ENCODE data around the gene FAR1.
A peak's percentile ranks its signal among the peaks of the same experiment; 100 is the strongest.
"Not testable (repeated sequence)": the region's sequence is repeated elsewhere in the genome, so short reads cannot be mapped to it uniquely, and the experiment has no call there.

The FAR1 gene

DNA sequence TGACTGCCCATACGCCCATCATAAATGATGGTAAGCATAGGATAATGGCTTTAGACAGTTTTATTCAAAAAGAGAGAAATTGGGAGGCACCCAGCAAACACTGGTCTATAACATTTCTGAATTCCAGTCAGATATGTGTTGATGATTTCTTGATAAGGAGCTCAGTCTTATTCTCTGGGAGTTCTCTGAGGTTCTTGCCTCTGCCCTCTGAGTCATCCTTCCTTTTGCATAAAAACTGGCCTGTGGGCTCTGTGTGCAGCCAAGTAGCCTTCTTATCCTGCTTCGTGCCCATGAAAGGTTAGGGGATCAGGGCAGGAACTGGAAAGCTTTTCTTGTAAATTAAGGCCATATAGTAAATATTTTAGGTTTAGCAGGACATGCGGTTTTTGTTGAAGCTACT is 48.9 kb downstream of the FAR1 start:
- no peak for DNase-seq (ENCODE audit: low spot score)

DNA sequence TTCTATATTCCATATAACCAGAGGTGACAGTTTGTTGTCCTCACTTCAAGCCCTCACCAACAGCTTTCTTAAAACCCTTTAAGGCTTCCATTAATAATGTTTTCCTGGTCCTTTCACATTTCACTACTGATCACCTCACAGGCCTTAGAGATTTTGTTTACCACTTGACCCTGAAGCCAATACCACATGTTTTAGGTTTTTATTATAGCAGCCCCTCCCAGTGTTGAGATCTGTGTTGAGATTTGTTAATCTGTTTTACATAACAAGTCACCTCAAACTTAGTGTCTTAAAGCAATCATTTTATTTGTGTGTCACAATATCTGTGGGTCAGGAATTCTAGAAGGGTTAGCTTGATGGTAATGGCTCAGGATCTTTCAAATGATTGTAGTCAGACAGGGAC is 49.9 kb downstream of the FAR1 start:
- no peak for DNase-seq (ENCODE audit: low spot score)

DNA sequence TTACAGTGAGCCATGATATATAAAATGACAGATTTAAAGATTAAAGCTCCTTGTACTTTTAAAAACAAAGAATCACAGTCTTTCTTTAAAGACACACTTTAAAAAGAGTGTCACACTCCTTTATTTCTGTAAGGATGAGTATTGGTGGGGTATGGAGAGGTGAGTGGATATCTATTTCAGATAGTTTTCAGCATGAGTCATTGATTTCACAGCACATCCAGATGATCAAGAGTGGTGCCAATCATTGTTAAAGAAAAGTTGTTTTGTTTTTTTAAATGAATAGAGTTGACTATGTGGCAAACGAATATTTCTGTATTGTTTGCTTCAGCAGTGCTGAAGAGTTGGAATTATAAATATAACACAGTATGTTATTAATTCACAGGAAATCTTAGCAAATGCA is 52.5 kb downstream of the FAR1 start:
- no peak for DNase-seq (ENCODE audit: low spot score)

DNA sequence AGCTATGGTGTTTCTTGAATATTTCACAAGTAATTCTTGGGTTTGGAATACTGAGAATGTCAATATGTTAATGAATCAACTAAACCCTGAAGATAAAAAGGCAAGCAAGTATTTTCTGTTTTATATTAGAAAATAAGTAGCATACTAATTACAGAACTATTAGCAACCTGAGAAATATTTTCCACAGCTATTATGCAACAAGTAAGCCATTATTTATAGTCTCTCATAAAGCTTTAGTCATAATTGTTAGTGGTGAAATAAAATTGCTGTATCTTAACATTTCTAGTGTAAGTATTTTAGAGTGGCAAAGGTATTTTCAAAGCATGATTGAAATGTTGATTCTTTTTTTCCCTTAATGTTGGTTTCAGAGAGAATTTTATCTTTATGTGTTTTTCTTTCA is 53.3 kb downstream of the FAR1 start:
- DNase-seq (ENCODE audit: low spot score), result no peak

DNA sequence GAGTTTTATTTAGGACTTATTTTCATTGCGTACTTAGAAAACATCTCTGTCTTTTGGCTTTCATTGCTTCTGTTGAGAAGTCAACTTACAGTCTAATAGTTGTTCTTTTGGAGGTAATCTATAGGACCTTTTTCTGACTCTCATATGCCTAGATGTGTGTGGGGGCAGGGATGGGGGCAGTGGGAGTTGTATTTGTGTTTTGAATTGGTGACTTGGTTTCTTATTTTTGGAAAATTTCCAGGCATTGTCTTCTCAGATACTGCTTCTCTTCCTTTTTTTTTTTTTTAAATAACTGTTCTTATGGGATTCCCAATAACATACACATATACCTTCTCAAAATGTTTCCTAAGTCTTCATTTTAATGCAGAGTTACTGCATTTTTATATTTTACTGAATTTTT is 58.0 kb downstream of the FAR1 start:
- DNase-seq (ENCODE audit: low spot score), result no peak

DNA sequence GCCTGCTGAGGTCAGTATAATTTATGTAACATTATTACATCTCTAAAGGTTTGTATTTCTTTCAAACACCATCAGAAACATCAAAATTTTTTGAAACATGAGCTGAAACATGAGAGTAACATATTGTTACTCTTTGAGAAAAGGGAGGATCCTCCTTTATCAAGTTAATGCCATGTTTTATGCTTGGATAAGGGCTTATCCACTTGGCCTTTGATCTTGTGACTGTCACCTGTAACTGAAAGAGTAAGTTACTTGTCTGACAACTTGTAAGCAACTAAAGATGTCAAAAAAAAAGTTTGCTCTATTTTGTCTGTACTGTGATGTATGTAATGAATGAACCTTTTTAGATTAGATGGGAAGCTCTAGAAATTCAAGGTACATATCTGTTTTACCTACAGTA is 59.6 kb downstream of the FAR1 start:
- DNase-seq (ENCODE audit: low spot score), result no peak

- DNase-seq (ENCODE audit: low spot score), result no peak
Measured at GRCh38 chr11:13734530-13734929, 66.1 kb downstream of the FAR1 start.

- no peak for DNase-seq (ENCODE audit: low spot score)
Measured at GRCh38 chr11:13745165-13745564, 76.7 kb downstream of the FAR1 start.

DNA sequence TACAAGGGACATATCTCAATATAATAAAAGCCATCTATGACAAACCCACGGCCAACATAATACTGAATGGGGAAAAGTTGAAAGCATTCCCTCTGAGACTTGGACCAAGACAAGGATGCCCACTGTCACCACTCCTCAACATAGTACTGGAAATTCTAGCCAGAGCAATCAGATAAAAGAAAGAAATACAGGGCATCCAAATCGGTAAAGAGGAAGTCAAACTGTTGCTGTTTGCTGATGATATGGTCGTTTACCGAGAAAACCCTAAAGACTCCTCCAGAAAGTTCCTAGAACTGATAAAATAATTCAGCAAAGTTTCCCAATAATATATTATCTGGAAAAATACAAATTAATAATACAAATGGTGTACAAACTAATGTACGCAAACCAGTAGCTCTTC is 84.8 kb downstream of the FAR1 start:
- DNase-seq (ENCODE audit: low spot score), result not testable (repeated sequence)

- no peak for DNase-seq (ENCODE audit: low spot score)
Measured at GRCh38 chr11:13759050-13759449, 90.6 kb downstream of the FAR1 start.

DNA sequence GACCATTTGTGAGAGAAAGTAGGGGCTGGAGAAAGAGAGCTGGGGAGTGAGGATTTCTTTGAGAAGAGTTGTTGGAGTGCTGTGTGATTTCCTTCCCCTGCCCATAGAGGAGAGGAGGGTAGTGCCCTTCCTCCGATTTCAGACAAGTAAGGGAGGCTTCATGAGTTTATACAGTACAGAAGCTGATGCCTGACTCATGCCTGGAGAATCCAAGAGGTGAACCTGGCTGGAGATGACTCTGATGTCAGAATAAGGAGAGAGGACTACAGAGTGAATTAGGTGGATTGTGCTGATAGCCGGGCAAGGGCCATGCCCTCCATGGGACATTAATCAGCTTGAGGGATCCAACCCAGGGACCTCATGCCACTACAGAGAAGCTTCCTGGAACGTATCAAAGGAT is 91.6 kb downstream of the FAR1 start:
- DNase-seq (ENCODE audit: low spot score), result peak; percentile 29

DNA sequence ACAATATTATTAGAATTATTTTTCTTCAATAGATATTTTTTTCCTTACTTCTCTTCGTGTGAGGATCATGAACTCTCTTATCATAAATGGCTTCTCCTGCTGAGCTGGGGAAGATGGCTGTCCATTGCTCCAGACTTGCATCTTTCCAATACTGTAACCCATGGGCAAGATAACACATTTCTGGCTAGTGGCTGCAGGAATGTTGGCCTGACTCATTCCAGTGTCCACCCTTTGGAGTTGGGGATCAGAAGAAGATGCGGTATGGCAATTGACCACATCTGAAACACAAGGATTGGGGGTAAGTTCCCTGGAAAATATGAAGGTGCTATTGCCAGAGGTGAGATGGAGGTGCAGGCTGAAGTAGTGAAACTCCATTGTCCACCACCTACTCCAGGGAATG is 92.8 kb downstream of the FAR1 start:
- DNase-seq (ENCODE audit: low spot score), result peak; percentile 63

- DNase-seq (ENCODE audit: low spot score), result peak; percentile 16
Measured at GRCh38 chr11:13761716-13762115, 93.2 kb downstream of the FAR1 start.

DNA sequence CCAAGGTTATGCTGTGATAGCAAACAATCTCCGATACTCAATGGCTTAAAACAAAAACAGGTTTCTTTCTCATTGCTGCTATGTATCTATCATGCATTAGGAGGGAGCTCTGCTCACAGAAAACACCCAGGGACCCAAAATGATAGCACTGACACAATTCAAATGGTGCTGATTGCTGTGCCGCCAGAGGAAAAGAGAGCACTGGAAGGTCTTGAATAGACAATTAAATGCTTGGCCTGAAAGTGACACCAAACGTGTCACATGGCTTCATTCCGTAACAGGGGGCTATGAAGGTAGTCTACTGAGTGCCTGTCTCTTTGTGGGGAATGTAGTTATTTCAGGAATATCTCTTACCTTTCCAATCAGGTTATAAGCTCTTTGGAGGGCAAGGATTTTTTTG is 94.2 kb downstream of the FAR1 start:
- no peak for DNase-seq (ENCODE audit: low spot score)

DNA sequence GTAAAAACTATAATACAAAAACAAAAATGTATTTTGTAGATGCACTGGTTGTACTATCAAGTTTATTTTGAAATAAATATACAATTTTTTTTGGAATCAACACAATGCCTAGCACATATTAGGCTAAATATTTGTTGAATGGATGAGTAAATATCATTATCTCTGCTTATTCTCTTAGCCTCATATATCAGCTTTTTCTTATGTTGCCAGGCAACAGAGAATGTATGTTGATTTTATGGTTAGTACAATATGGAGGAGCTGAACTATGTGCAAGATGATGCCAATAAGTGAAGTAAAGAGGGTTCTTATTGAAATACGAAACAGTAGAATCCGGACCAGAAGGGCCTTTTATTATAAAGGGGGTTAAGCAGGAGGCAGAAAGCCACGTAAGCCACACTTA is 94.9 kb downstream of the FAR1 start:
- no peak for DNase-seq (ENCODE audit: low spot score)

- DNase-seq (ENCODE audit: low spot score), result no peak
Measured at GRCh38 chr11:13765886-13766285, 97.4 kb downstream of the FAR1 start.

- DNase-seq (ENCODE audit: low spot score), result no peak
Measured at GRCh38 chr11:13767471-13767870, 99.0 kb downstream of the FAR1 start.

GRCh38 chr11:13769188-13769587 is 100.7 kb downstream of the FAR1 start:
- DNase-seq (ENCODE audit: low spot score), result no peak

DNA sequence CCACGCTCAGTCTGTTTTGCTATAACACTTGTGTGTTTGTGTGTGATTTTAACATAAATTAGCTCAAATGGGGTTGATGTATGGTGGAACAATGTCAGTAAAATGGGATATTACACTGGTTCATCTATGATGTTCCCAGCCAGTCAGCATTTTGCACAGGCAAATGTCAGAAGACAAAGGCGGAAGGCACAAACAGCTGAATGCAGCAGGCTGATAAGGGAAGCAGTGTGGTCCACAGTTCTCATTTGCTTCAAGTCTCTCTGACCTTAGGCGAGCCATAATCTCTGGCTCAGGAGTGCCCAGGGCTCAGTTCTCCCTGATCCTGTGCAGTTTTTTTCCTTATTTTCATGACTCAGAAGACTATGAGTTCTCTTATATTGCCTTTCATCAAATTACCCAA is 102.7 kb downstream of the FAR1 start:
- DNase-seq (ENCODE audit: low spot score), result no peak

DNA sequence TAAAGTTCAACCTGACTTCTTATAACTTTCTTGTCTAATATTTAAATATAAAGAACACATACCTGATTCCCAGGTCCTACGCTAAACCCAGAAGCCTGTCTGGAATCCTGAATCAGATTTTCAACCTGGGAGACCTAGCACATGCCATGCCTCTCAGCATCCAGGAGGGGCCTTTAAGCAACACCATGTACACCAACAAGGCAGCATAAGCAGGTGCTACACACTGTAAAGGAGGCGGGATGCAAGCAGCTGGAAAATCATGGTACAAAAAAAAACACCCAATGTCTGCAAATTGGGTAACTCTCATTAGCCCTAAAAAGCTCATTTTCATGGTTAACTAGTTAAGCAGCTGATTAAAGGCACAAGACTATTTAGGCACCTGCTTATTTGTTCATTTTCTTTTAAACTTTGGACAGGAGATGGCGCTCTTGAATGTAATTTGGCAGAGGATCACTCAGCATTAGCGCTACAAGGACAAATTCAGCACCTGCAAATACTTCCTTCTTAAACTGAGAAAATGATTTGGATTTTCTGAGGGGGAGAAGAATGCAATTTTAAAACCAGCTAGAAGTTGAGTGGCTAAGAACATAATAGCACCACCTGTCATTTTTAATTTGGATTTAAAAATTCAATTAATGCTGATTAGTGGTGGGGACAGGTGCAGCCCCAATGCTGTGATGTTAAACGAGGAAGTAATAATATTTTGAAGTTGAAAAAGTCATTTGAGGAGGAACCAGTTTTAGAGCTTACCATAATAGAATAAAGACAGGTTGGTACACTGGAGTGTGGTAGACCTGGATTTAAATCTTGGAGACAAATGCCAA is 104.0 kb downstream of the FAR1 start:
- DNase-seq (ENCODE audit: low spot score), result peak; percentile 74

- no peak for DNase-seq (ENCODE audit: low spot score)
Measured at GRCh38 chr11:13775471-13775870, 107.0 kb downstream of the FAR1 start.

DNA sequence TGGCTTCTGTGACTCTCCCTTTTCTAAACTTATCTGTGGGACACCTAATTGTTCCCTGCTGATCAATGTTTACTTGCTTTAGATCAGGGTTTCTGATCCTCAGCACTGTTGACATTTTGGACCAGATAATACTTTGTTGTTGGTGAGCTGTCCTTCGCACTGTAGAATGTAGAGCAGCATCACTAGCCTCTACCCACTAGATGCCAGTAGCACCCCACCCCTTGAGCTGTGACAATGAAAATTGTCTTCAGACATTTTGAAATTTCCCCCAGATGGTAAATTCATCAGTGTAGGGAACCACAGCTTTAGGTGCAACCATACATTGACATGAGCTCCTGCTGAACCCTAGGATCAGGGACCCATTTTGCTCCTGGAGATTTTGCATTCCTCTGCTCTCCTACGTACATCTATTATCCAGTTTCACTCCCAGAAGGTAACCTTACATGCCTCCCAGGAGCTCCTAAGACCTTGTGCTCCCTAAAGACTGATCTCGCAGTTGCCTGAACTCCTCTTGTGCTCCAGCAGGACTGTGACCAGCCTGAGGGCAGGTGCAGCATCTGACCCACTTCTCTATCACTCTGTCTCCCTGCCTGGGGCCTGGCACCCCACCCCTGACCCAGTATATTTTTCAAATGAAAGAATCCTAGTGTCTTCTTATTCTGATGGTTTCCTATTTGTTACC is 107.8 kb downstream of the FAR1 start:
- DNase-seq (ENCODE audit: low spot score), result peak; percentile 19

GRCh38 chr11:13777341-13777985 is 109.0 kb downstream of the FAR1 start:
- no peak for DNase-seq (ENCODE audit: low spot score)
